Retinal pigment epithelial cell (primary cell): Measurements from ENCODE around the gene C1orf167.
A peak's percentile ranks its signal among the peaks of the same experiment; 100 is the strongest.

Source experiments
- DNase-seq: peaks from one replicate; pipeline ENCODE4 v3.0.0-alpha.2; 2010; ENCODE audit warnings: low read depth
- H3K4me3 ChIP-seq: 2 replicates; pipeline ENCODE4 v1.5.1; 2011; ENCODE audit warnings: mild to moderate bottlenecking, low read length, control low read depth, moderate library complexity
- TF ChIP-seq, protein P1 (sequence below): conservative IDR thresholded peaks from 2 replicates; pipeline ENCODE4 v1.5.1; 2011; ENCODE audit warnings: low read depth, low read length, control low read depth, inconsistent platforms

The C1orf167 gene, protein sequence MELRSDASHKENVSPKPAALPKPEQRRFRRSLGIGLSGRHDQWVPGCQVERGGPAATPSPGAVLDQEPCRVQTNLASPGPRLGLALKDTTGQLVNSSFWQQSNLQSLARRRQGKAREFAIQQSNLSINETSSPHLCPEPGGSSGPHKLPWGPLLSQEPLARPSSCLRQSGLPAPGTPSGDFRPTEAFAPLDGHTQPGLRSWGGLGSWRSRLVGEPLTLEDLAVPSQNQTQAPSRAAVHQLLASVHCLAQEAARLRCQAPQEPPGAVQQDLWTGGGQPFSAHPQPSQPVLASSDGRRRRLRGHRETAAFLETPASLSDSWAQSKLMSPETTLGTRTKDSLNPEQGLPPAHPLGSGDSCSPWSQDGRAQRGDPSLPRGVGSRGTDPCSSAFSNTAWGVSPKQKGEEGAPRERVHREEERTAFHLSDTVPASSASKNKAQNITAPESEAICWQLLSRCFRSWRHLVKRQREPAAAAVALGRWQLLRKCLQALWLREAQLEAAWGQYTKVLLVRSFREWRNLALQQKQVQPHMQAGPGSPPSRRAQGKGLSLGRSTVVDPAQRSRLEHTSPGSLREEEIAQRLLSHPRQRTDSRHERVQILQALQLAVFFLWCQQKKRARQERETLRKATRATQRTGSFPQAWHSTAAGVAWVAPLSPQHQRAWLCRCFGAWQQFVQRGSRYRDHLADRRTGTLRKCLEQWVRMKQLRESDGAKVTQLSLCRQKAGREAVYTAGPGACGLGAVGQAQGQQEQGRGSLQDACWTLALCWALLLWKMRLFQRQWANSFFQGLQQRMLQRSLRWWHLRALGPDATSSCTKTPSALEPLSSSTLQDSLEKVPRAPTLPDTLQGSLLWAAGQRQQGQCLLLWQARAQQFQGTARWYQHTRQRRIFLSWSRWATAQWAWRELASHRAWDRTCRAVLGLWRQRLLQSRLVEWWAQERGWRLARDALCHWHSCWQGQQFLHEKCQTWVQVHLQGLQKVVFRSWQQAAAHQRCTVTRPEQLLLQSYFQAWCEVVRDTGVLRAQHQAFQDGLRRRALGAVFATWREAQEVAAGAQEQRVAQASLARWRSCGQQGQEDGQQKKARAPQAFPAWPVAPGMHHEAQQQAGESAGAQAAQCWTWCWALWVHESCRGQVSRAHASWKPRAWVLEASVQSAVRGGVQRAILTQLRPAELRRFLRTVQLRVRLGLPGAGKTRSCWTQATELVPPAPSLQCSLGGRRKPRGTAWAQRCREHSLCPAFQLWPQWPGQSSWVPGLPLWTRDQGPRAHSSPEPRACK (N-terminal part only)

DNA sequence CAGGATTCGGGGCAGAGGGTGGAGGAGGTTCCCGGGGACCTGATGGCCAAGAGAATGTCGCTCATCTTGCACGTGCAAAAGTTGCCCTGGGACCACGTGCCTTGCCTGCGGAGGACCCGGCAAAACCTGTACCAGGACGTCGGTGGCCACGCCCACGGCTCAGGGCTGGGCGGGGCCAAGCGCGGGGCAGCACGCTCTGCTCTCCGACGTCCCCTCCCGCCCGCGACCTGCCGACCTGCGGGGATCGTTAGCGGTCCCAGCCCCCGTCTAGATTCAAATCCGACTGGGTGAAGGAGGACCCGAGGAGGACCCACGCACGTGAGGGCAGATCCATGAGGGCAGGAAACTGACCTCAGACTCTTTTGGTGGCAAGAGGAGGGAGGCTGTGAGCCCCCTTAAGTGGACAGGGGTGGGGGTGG lies at the start of gene C1orf167:
TSS of gene C1orf167 (plus strand) at position 206 of the 419 bp plus-strand sequence. CDS start 2,208 bp downstream, outside the sequence.
- no peak within 1 kb of the TSS for H3K4me3 ChIP-seq
- DNase-seq: no peak
- TF ChIP-seq, protein P1, sequence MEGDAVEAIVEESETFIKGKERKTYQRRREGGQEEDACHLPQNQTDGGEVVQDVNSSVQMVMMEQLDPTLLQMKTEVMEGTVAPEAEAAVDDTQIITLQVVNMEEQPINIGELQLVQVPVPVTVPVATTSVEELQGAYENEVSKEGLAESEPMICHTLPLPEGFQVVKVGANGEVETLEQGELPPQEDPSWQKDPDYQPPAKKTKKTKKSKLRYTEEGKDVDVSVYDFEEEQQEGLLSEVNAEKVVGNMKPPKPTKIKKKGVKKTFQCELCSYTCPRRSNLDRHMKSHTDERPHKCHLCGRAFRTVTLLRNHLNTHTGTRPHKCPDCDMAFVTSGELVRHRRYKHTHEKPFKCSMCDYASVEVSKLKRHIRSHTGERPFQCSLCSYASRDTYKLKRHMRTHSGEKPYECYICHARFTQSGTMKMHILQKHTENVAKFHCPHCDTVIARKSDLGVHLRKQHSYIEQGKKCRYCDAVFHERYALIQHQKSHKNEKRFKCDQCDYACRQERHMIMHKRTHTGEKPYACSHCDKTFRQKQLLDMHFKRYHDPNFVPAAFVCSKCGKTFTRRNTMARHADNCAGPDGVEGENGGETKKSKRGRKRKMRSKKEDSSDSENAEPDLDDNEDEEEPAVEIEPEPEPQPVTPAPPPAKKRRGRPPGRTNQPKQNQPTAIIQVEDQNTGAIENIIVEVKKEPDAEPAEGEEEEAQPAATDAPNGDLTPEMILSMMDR: no peak

DNA sequence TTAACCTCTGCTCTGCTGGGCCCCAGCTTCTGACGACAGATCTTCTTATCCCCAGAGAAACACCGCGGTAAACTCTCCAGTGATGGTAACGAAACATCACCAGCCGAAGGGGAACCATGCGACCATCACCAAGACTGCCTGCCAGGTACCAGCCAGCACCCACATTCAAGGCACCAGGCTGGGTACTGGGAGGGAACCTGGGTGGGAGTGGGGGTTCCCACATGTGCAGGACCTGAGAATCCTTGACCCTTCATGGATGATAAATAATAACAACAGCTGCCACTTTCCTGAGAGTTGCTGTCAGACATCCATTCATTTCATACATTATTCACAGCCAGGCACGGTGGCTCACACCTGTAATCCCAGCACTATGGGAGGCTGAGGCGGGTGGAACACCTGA lies 49.7 kb upstream of the C1orf167 start:
- no peak overlapping the region for H3K4me3 ChIP-seq
- no peak for DNase-seq
- TF ChIP-seq, protein P1: no peak

DNA sequence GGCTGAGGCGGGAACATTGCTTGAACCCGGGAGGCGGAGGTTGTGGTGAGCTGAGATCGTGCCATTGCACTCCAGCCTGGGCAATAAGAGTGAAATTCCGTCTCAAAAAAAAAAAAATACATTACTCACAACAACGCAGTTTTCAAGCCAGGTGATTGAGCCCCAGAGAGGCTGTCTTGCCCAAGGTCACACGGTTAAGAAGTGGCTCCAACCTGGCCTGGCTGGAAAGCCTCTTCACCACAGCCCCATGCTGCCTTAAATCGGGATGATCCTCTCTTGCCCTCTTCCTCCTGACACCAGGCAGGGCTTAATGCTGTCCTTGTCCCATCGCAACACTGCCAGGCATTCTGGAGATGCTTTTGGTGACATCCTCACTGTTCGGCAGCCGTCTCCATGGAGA lies 48.9 kb upstream of the C1orf167 start:
- no peak for DNase-seq
- TF ChIP-seq, protein P1: no peak
- no peak overlapping the region for H3K4me3 ChIP-seq

DNA sequence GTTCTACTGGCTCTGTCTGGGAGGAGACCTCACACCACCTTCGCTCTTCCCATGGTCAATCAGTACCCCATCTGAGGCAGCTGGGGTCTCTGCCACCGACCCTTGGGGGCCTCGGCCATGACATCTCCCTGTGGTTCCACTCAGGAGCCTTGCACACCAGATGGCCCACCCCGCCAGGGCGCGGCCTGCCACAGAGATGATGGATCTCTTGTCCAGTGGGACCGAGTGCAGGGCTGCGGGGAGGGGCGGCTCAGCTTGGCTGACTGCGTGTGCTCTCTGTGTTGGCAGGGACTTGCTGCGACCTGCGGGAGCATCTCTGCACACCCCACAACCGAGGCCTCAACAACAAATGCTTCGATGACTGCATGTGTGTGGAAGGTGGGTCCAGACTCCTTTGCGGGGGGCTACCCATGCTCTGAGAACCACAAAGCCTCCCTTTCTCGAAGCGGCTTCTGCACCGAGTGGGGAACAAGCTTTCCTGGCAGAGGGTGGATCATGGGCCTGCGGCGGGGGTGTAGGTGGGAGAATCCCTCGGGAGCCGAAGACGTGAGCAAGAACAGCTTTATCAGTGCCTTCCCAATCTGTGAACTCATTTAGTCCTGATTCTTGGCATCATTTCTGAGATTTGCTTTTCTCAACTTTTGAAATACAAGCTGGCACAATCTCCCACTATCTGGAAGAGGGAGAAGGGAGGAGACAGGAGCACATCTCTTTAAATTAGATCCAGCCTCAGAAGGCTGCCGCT lies 47.0 kb upstream of the C1orf167 start:
- TF ChIP-seq, protein P1: no peak
- DNase-seq: no peak
- no peak overlapping the region for H3K4me3 ChIP-seq

DNA sequence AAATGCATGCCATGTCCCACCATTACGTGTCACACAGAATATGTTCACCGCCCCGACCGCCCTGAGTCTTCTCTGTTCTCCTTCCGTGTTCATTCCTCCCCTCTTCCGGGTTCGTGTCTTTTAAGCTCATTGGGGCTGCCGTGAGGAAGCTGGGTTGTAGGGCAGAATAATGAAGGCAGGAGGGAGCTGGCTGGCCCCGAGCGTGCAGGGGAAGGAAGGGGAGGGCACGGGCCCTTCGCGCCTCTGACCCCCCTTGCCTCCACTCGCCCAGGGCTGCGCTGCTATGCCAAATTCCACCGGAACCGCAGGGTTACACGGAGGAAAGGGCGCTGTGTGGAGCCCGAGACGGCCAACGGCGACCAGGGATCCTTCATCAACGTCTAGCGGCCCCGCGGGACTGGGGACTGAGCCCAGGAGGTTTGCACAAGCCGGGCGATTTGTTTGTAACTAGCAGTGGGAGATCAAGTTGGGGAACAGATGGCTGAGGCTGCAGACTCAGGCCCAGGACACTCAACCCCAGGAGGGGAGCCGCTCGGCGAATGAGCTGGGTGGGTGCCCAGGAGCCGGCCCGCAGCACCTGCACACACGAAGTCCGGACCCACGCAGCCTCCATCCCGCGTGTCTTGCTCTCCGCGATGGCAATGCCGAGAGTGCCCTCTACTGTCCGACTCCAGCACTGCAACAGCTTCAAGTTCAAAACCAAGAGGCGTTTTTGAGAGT lies 42.5 kb upstream of the C1orf167 start:
- H3K4me3 ChIP-seq: peak overlapping the region; percentile 12
- TF ChIP-seq, protein P1: peak; percentile 97

DNA sequence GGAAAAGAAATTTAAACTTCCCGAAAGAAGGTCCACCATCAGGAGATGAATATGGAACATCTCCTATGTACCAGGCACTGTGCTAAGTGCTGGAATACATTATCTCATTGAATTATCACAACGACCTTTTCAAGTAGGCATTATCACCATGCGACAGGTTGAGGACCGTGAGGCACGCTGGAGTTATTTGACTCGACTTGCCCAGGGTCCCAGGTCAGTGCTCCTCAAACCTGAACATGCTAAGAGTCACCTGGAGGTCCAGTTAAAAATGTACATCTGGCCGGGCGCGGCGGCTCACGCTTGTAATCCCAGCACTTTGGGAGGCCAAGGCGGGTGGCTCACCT lies 42.0 kb upstream of the C1orf167 start:
- DNase-seq: no peak
- TF ChIP-seq, protein P1: no peak
- H3K4me3 ChIP-seq: no peak overlapping the region

More for the DNA sequence above, 42.5 kb upstream of the C1orf167 start:
- no peak for DNase-seq
